Stimulated activated CD8-positive, alpha-beta memory T cell treated with anti-CD3 and anti-CD28 coated beads, Interleukin-12 subunit alpha, Interleukin-12 subunit beta, amount 100 ng/mL, for 4 hours (primary cell): Measurements from ENCODE around the gene MOGAT3.

Source experiments
- DNase-seq: peaks from one replicate; pipeline ENCODE4 v3.0.0-alpha.2; 2020; ENCODE audit warnings: low read depth

The MOGAT3 gene

GRCh38 chr7:101172005-101172853 is 28.6 kb downstream of the MOGAT3 start:
- no peak for DNase-seq

GRCh38 chr7:101171442-101171837 is 29.4 kb downstream of the MOGAT3 start:
- DNase-seq = no peak

GRCh38 chr7:101170617-101171441 is 30.0 kb downstream of the MOGAT3 start:
- no peak for DNase-seq

GRCh38 chr7:101169838-101170551 is 30.8 kb downstream of the MOGAT3 start:
- DNase-seq = peak; percentile 66

GRCh38 chr7:101169110-101169837 is 31.6 kb downstream of the MOGAT3 start:
- DNase-seq = no peak

- DNase-seq = no peak
Observed at GRCh38 chr7:101168412-101169049, 32.3 kb downstream of the MOGAT3 start.

GRCh38 chr7:101167645-101168411 is 33.0 kb downstream of the MOGAT3 start:
- no peak for DNase-seq

GRCh38 chr7:101166909-101167644 is 33.8 kb downstream of the MOGAT3 start:
- DNase-seq = no peak

- DNase-seq = no peak
Observed at GRCh38 chr7:101166648-101166908, 34.3 kb downstream of the MOGAT3 start.

GRCh38 chr7:101165958-101166647 is 34.7 kb downstream of the MOGAT3 start:
- no peak for DNase-seq

- peak; percentile 75 for DNase-seq
Observed at GRCh38 chr7:101165075-101165957, 35.5 kb downstream of the MOGAT3 start, which contains the start of gene VGF. Gene VGF (minus strand): TSS chr7:101165569. CDS start chr7:101164843, 726 bp downstream.

- no peak for DNase-seq
Observed at GRCh38 chr7:101164071-101164840, 36.6 kb downstream of the MOGAT3 start.

- no peak for DNase-seq
Observed at GRCh38 chr7:101163279-101164070, 37.4 kb downstream of the MOGAT3 start.

GRCh38 chr7:101162551-101163278 is 38.1 kb downstream of the MOGAT3 start:
- no peak for DNase-seq

GRCh38 chr7:101161692-101162471 is 39.0 kb downstream of the MOGAT3 start:
- DNase-seq = no peak
